ENCODE results near the gene AP5Z1. TPM values are rescaled to one million over a fixed set of nuclear protein-coding genes. Genes with fewer than 3 reads are reported as not detected.

The AP5Z1 gene
- total and polyA plus RNA-seq, 2 of the 4 experiments (the other 2 are of a cell fraction) = 9.7 to 38.7 TPM

DNA sequence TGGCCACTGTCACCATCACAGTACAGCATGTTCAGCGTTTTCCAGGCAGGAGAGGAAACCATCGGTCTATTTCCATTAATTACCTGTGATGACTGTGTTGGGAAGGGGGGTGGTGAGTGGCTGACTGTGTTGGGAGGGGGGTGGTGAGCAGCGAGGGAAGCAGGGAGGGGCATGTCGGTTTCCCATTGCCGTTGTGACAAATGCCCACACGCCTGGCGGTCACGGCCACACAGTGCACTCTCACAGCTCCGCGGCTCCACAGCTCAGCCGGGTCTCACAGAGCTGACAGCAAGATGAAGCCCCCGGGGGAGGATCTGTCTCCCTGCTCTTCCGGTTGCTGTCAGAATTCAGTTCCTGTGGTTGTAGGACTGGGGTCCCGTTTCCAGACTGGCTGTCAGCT lies 39.0 kb downstream of the AP5Z1 start:
- H2BK15ac ChIP-seq (ENCODE audit: low read depth, low read length) = no peak overlapping the region
- ATAC-seq (ENCODE audit: low read depth) (no peak), DNase-seq (no peak)
- peaks cover 6% of the 10 kb centered on the region for H3K9me3 ChIP-seq (ENCODE audit: control insufficient read depth, insufficient read depth, low read length)
- no peaks in the 10 kb centered on the region for H3K79me1 ChIP-seq (ENCODE audit: low read depth in 1 of 2, low read length in 2 of 2)
- H3K9me1 ChIP-seq (ENCODE audit: insufficient read depth, low read length) = no peaks in the 10 kb centered on the region; the same call in 1 of the 2 replicates
- intact Hi-C loops (cut with micrococcal nuclease) = no loop called here
- no peak overlapping the region for H3K4me2 ChIP-seq (ENCODE audit: low read depth, low read length)
- H2BK120ac ChIP-seq (ENCODE audit: low read depth, low read length) = no peak overlapping the region
- no peak overlapping the region for H3K27ac ChIP-seq (ENCODE audit: insufficient read depth, low read length)
- H3K56ac ChIP-seq (ENCODE audit: extremely low read depth, insufficient read depth, low read length) = no peak overlapping the region
- ChIA-PET POLR2A (ENCODE audit: unreplicated experiment) (no interaction called here), CTCF (interaction anchor here (1.0 kb wide), 1 partner anchor 271 kb away, joined by 3 read pairs; no protein-coding TSS in a partner anchor)
- no peak overlapping the region for H3K9ac ChIP-seq (ENCODE audit: low read depth, low read length)
- H4K5ac ChIP-seq (ENCODE audit: low read depth, low read length) = no peak overlapping the region
- H3K4ac ChIP-seq (ENCODE audit: low read depth, low read length) = no peak overlapping the region
- H3K4me1 ChIP-seq (ENCODE audit: control insufficient read depth, insufficient read depth, low read length) = no peaks in the 10 kb centered on the region
- no peak overlapping the region for H2AFZ ChIP-seq (replicated peaks; ENCODE audit: low read length, poor library complexity)
- H4K8ac ChIP-seq (ENCODE audit: low read depth in 2 of 2, low read length in 2 of 2) = no peak overlapping the region
- H3K18ac ChIP-seq (ENCODE audit: low read depth, low read length) = no peak overlapping the region
- H2AK5ac ChIP-seq (ENCODE audit: low read depth, low read length) = no peak overlapping the region
- H2BK20ac ChIP-seq (ENCODE audit: low read depth, low read length) = no peak overlapping the region
- BruUV-seq (replicated peaks) = no TSS peak
- H3K14ac ChIP-seq (replicated peaks; ENCODE audit: low read depth, low read length) = no peak overlapping the region
- no peaks in the 10 kb centered on the region for H3K36me3 ChIP-seq (ENCODE audit: control insufficient read depth, insufficient read depth, low read length)
- H4K20me1 ChIP-seq (ENCODE audit: insufficient read depth, low read length) = no peaks in the 10 kb centered on the region
- H2AK9ac ChIP-seq (replicated peaks; ENCODE audit: low read depth, low read length, poor library complexity) = no peak overlapping the region
- H4K91ac ChIP-seq (ENCODE audit: insufficient read depth, low read depth, low read length) = no peak overlapping the region
- no peak overlapping the region for H2BK5ac ChIP-seq (ENCODE audit: low read depth, low read length, poor library complexity, severe bottlenecking)
- in situ Hi-C loops (cut with MboI; ENCODE audit: low sequenced_read_pairs) = no loop called here
- H3K4me3 ChIP-seq (ENCODE audit: insufficient read depth, low read depth, low read length) = no peak overlapping the region
- H3K23ac ChIP-seq (ENCODE audit: low read depth, low read length) = no peak overlapping the region
- no peaks in the 10 kb centered on the region; the same call in 1 of the 2 replicates for H3K27me3 ChIP-seq (ENCODE audit: control insufficient read depth, insufficient read depth, low read length)
- TF ChIP-seq POLR2A (IDR thresholded peaks at IDR 0.05; ENCODE audit: low read depth, low read length) (no peak), MAZ (IDR thresholded peaks at IDR 0.05; ENCODE audit: borderline replicate concordance, low read depth, low read length) (no peak)
- 67% methylated on average over 10 of the region's 14 CpGs; no CpG with 5 or more reads in 1 of the 2 experiments for WGBS, 2 experiments (ENCODE audit: extremely low coverage in 2 of 2, insufficient read length in 1 of 2)
- dilution Hi-C loops (cut with HindIII; ENCODE audit: low sequenced_read_pairs, unreplicated experiment) = no loop called here
